HepG2 (cell line): ENCODE data around the gene NFKBIL1. TPM values are rescaled to one million over a fixed set of nuclear protein-coding genes. Genes with fewer than 3 reads are reported as not detected.

Experiments used
- ATAC-seq: fragments of 200-7000 bp; cut with Tn5 transposase; 3 replicates; pipeline ENCODE4 v1.9.1; 2020; ENCODE audit warnings: mild to moderate bottlenecking, moderate library complexity
- BruUV-seq: library from RNA; stranded (reverse); fragments of 400-500 nt; replicated peaks from 2 replicates; lab custom pipeline; 2021; lab: Mats Ljungman, UMichigan
- CTCF ChIA-PET: fragments of 300-600 bp; formaldehyde crosslinking; extraction: SDS; loops from one replicate; lab custom pipeline; 2021; ENCODE audit warnings: low total read pairs, inconsistent platforms, low intra/inter-chr PET ratio; lab: Yijun Ruan, JAX
- POLR2A ChIA-PET: fragments of 350-600 bp; sonication (Branson Sonifier 250); formaldehyde crosslinking; loops from one replicate; lab custom pipeline; 2020; ENCODE audit warnings: antibody characterized with exemption, inconsistent platforms; lab: Yijun Ruan, JAX
- DNase-seq: peaks from one replicate; pipeline ENCODE4 v3.0.0-alpha.2; 2015; ENCODE audit warnings: low spot score
- FAIRE-seq: peaks from 3 replicates; lab custom pipeline; 2011; peaks lifted over from hg19 to GRCh38; lab: Jason Lieb, UNC
- H2AFZ ChIP-seq: one replicate; pipeline ENCODE4 v1.6.1; 2011; ENCODE audit warnings: low read length, inconsistent platforms
- H3K27ac ChIP-seq: fragments of 300-600 bp; 3 replicates; pipeline ENCODE4 v1.8.0; 2011; ENCODE audit warnings: mixed run types, mild to moderate bottlenecking, mixed read lengths, low read length, inconsistent platforms; ENCODE audit not compliant: insufficient read depth; ENCODE audit errors: extremely low read length
- H3K27me3 ChIP-seq, 2 experiments: fragments of 200-600 bp in 1 of 2; 2 replicates in 1 of 2; 3 replicates in 1 of 2; pipeline versions ENCODE4 v1.6.0 to v1.8.0; 2011; ENCODE audit warnings: low read length in 2 of 2, mild to moderate bottlenecking in 2 of 2, moderate library complexity in 2 of 2, inconsistent platforms in 1 of 2; ENCODE audit not compliant: insufficient read depth in 2 of 2, control insufficient read depth in 1 of 2
- H3K36me3 ChIP-seq, 2 experiments: fragments of 200-600 bp in 1 of 2; replicated peaks in 1 of 2; 2 replicates in 1 of 2; 3 replicates in 1 of 2; pipeline versions ENCODE4 v1.5.1 to v1.8.0; 2011; ENCODE audit warnings: low read length in 2 of 2, inconsistent platforms in 1 of 2; ENCODE audit not compliant: insufficient read depth in 2 of 2, control insufficient read depth in 1 of 2
- H3K4me1 ChIP-seq: 2 replicates; pipeline ENCODE4 v1.5.1; 2012; ENCODE audit warnings: low read length, inconsistent platforms; ENCODE audit not compliant: insufficient read depth
- H3K4me2 ChIP-seq: 2 replicates; pipeline ENCODE4 v1.6.0; 2011; ENCODE audit warnings: low read depth, low read length, inconsistent platforms
- H3K4me3 ChIP-seq, 3 experiments: fragments of 200-600 bp in 1 of 3; sonication (generic), shearing (Covaris generic) in 1 of 3; replicated peaks in 1 of 3; 2 replicates each; pipeline ENCODE4 v1.5.1; 2011 to 2016; ENCODE audit warnings: low read length in 3 of 3, inconsistent platforms in 2 of 3, low read depth in 2 of 3, mild to moderate bottlenecking in 2 of 3, control low read depth in 1 of 3, mixed read lengths in 1 of 3; ENCODE audit not compliant: insufficient read depth in 1 of 3
- H3K79me2 ChIP-seq: one replicate; pipeline ENCODE4 v1.6.1; 2011; ENCODE audit warnings: low read length, inconsistent platforms; ENCODE audit not compliant: insufficient read depth
- H3K9ac ChIP-seq: 2 replicates; pipeline ENCODE4 v1.6.0; 2011; ENCODE audit warnings: mild to moderate bottlenecking, low read depth, low read length, inconsistent platforms; ENCODE audit not compliant: insufficient read depth
- H3K9me3 ChIP-seq: 2 replicates; pipeline ENCODE4 v1.5.1; 2012; ENCODE audit warnings: mild to moderate bottlenecking, low read length
- H4K20me1 ChIP-seq: 2 replicates; pipeline ENCODE4 v1.6.0; 2011; ENCODE audit warnings: inconsistent platforms, mild to moderate bottlenecking, low read length, moderate library complexity; ENCODE audit not compliant: insufficient read depth
- HDAC2 ChIP-seq: sonication (generic); formaldehyde crosslinking; IDR thresholded peaks from 2 replicates; pipeline ENCODE4 v1.4.0; 2020; ENCODE audit warnings: missing genetic modification reagents
- MED1 ChIP-seq: sonication (generic); formaldehyde crosslinking; IDR thresholded peaks from 2 replicates; pipeline ENCODE4 v1.4.0; 2020; ENCODE audit warnings: missing genetic modification reagents
- NAIF1 ChIP-seq: sonication (generic); formaldehyde crosslinking; IDR thresholded peaks from 2 replicates; pipeline ENCODE4 v1.5.0; 2020; ENCODE audit warnings: mild to moderate bottlenecking, missing genetic modification reagents, borderline replicate concordance
- PHF21A ChIP-seq: sonication (generic); formaldehyde crosslinking; IDR thresholded peaks from 2 replicates; pipeline ENCODE4 v1.5.0; 2020; ENCODE audit warnings: mild to moderate bottlenecking, missing genetic modification reagents
- PPARG ChIP-seq: conservative IDR thresholded peaks from 2 replicates; pipeline ENCODE4 v1.6.1; 2016; ENCODE audit warnings: missing biosample characterization, missing genetic modification reagents
- TAF15 ChIP-seq: fragments of 200-400 bp; formaldehyde crosslinking; IDR thresholded peaks from one replicate; pipeline ENCODE4 v1.6.1; 2018; ENCODE audit warnings: mild to moderate bottlenecking, low read depth, low read length; ENCODE audit not compliant: poor library complexity, severe bottlenecking
- ZC3H13 ChIP-seq: sonication (generic); formaldehyde crosslinking; IDR thresholded peaks from 2 replicates; pipeline ENCODE4 v1.8.1; 2023; ENCODE audit warnings: mild to moderate bottlenecking, missing genetic modification reagents, moderate library complexity
- ZNF354B ChIP-seq: sonication (generic); formaldehyde crosslinking; IDR thresholded peaks from 2 replicates; pipeline ENCODE4 v1.8.0; 2022; ENCODE audit warnings: mild to moderate bottlenecking, missing genetic modification reagents
- ZNF501 ChIP-seq: sonication (generic); formaldehyde crosslinking; IDR thresholded peaks from 2 replicates; pipeline ENCODE4 v1.5.1; 2020; ENCODE audit warnings: mild to moderate bottlenecking, moderate library complexity, missing genetic modification reagents
- ZNF589 ChIP-seq: sonication (generic); formaldehyde crosslinking; conservative IDR thresholded peaks from 2 replicates; pipeline ENCODE4 v1.8.0; 2022; ENCODE audit warnings: mild to moderate bottlenecking, moderate library complexity, missing genetic modification reagents
- WGBS: methylation state at CpG from one replicate; pipeline ENCODE4 v1.1.6; 2017; ENCODE audit warnings: low lambda C conversion rate; 5-methylcytosine and 5-hydroxymethylcytosine counted together
- in situ Hi-C: cut with HindIII; loops from 2 replicates; pipeline ENCODE4 v1.10.0; 2017; ENCODE audit warnings: low pct_unique_long_range_greater_than_20kb; ENCODE audit not compliant: extremely low pct_ligation_motif_present
- intact Hi-C: fragments of 100-400 bp; cut with micrococcal nuclease; formaldehyde crosslinking; loops from one replicate; pipeline ENCODE4 v1.10.0; 2022; ENCODE audit not compliant: unreplicated experiment
- polyA plus RNA-seq, 8 experiments: library from polyadenylated mRNA; depleted of rRNA in 3 of 8; stranded (reverse) in 7 of 8; unstranded in 1 of 8; fragments of >200 nt; fragmentation: Illumina TruSeq in 4 of 8; extraction: Trizol in 4 of 8; gene quantifications; 2 replicates each; pipeline versions ENCODE4 v1.2.1 to v1.2.3, GENCODE V29; 2011 to 2016; ENCODE audit warnings: low read depth in 4 of 8, missing spikeins in 1 of 8, mixed read lengths in 1 of 8; ENCODE audit not compliant: insufficient read depth in 1 of 8
- total RNA-seq, 5 experiments: library from RNA; depleted of rRNA; stranded (reverse); fragments of >200 nt; fragmentation: Illumina TruSeq; extraction: Trizol; gene quantifications; 2 replicates each; pipeline ENCODE4 v1.2.3, GENCODE V29; 2016; ENCODE audit warnings: low read depth in 1 of 5

NFKBIL1 gene
- total and polyA plus RNA-seq, 2 of the 13 experiments (the other 11 are each of a cell fraction or from before 2014, with no cell fraction given): 9.7 to 19.5 TPM

- TF ChIP-seq ZNF501 (CRISPR knock-in tag): no peak
- TF ChIP-seq ZNF589 (CRISPR knock-in tag): no peak
- no peak for TF ChIP-seq ZC3H13
- no peak for TF ChIP-seq HDAC2 (CRISPR knock-in tag)
- TF ChIP-seq PHF21A (CRISPR knock-in tag): no peak
- no peak for TF ChIP-seq PPARG (CRISPR knock-in tag)
- no peak for TF ChIP-seq MED1 (CRISPR knock-in tag)
Observed at GRCh38 chr6:31556307-31556706, 8.9 kb downstream of the NFKBIL1 start (continued).

GRCh38 chr6:31557443-31558317 is 10.3 kb downstream of the NFKBIL1 start:
- no peak overlapping the region for H3K9ac ChIP-seq
- WGBS: 89% methylated on average over 24 of the region's 24 CpGs
- no peak overlapping the region for H2AFZ ChIP-seq
- in situ Hi-C loops (no loop called here), intact Hi-C loops (no loop called here)
- H3K36me3 ChIP-seq: peaks cover 21 to 52% of the 10 kb centered on the region in 2 experiments; a peak in 4 of 5 replicates
- no peaks in the 10 kb centered on the region for H3K79me2 ChIP-seq
- H3K4me3 ChIP-seq: no peak overlapping the region
- no peaks in the 10 kb centered on the region for H3K4me1 ChIP-seq
- ATAC-seq (no peak; the same call in 2 of the 3 replicates), FAIRE-seq (no peak), DNase-seq (no peak)
- no peak overlapping the region for H3K4me2 ChIP-seq
- no peaks in the 10 kb centered on the region for H4K20me1 ChIP-seq
- TF ChIP-seq TAF15 (no peak), NAIF1 (CRISPR knock-in tag) (no peak), ZNF354B (CRISPR knock-in tag) (no peak)
- no peak overlapping the region for H3K27ac ChIP-seq
- no peaks in the 10 kb centered on the region for H3K27me3 ChIP-seq
- POLR2A ChIA-PET: no interaction called here
- CTCF ChIA-PET: no interaction called here
- BruUV-seq: no TSS peak
- H3K9me3 ChIP-seq: no peaks in the 10 kb centered on the region
